Left colon (tissue), 2 donors: ENCODE measurements around the gene IL12RB2. TPM values are rescaled to one million over a fixed set of nuclear protein-coding genes. Genes with fewer than 3 reads are reported as not detected.
"Not testable (repeated sequence)": the region's sequence is repeated elsewhere in the genome, so short reads cannot be mapped to it uniquely, and the experiment has no call there.

Experiments
- ATAC-seq: fragments of 200-7000 bp; cut with Tn5 transposase; one replicate; pipeline ENCODE4 v1.9.1; 2020; ENCODE audit warnings: mild to moderate bottlenecking, moderate library complexity
- DNase-seq, 2 donors: peaks; one replicate each; pipeline ENCODE4 v3.0.0-alpha.2; 2020
- intact Hi-C, 2 donors: fragments of 100-400 bp; cut with DNase I in 1 of 2; cut with micrococcal nuclease in 1 of 2; formaldehyde crosslinking; loops; one replicate each; pipeline versions ENCODE4 v1.11.2 to v1.14.0; 2022; cut with DNase I, micrococcal nuclease
- total RNA-seq, 2 donors: library from RNA; stranded (reverse); fragmentation: NEBNext Ultra II Directional; extraction: Animal tissue kit (Norgen Biotek cat#: 25700); gene quantifications; one replicate each; pipeline ENCODE4 v1.2.1, GENCODE V29; 2021
- donor health status: DM: no; HTN: no; CAD: no.
- donor health status: DM: yes; HTN: yes; CAD: no.

IL12RB2 gene
- total RNA-seq, 2 donors from 2014 or later = 0.82 to 0.95 TPM

DNA sequence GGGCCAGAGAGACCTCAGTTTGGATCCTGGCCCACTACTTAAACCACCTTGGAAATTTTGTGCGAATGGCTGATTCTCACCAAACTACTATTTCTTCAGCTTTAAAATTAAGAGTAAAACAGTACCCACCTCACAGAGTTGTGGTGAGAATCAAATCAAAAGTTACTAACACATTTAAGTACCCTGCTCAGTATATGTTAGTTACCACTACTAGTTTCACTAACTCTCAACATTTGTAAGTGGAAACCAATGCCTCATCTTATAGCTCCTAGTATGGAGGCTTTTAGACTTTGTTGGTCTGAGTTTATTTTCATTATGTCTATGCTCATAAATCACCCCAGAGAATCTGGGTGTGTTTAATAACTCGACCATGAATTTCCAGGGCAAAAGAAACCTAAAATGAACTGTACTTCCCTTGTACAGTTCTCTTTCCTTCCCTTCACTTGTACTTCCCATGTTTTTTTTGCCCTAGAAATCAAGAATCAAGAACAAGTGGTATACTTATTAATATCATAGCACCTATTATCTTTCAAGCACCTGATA is 134.1 kb downstream of the IL12RB2 start:
- intact Hi-C loops = no loop called here
- DNase-seq = no peak
- ATAC-seq = no peak

DNA sequence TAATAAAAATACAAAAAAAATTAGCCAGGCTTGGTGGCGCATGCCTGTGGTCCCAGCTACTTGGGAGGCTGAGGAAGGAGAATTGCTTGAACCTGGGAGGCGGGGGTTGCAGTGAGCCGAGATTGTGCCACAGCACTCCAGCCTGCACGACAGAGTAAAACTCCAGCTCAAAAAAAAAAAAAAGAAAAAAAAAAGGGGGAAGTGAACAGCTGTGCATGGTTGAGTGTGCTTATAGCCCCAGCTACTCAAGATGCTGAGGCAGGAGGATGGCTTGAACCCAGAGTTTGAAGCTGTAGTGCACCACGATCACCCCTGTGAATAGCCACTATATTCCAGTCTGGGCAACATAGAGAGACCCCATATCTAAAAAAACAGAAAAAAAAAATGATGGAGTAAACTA is 138.3 kb downstream of the IL12RB2 start:
- DNase-seq, ATAC-seq, intact Hi-C loops: not testable (repeated sequence)

Other genes with a start within 250 kb of the IL12RB2 start
- not detected for gene C1orf141, start 172.9 kb upstream of the IL12RB2 start, total RNA-seq
- 1 to 10 TPM; 2.0 TPM for gene IL23R, start 141.4 kb upstream of the IL12RB2 start, total RNA-seq
- gene SERBP1, start 122.5 kb downstream of the IL12RB2 start, total RNA-seq = 100 to 1,000 TPM; 137 to 148 TPM